ENCODE data around the gene ZNF726. TPM values are rescaled to one million over a fixed set of nuclear protein-coding genes. Genes with fewer than 3 reads are reported as not detected.

The ZNF726 gene
- total and polyA plus RNA-seq, 2 donors (not counting 3 experiments of a cell fraction or from before 2014, with no cell fraction given): 3.8 to 4.7 TPM

DNA sequence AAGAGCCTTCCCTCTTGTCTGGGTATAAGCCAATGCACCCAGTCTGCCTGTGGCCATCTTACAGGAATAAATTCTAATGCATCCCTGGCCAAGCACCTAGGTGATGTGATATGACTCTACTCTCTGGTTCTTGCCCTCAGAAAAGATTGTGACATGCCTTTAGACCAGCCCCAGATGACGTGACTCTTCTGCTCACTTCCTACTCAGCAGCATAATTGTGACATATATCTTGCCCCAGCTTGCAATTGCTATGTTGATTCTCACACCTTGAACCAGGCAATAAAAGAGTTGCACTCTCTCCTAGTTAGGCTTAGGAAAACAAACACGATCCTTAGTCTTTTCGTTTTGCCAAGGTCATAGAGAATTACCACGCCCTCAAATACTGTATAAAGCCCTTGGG lies 13.3 kb upstream of the ZNF726 start:
- no TSS peak for BruUV-seq (replicated peaks)
- intact Hi-C loops (cut with micrococcal nuclease): no loop called here
- no peaks in the 10 kb centered on the region for H3K4me1 ChIP-seq (ENCODE audit: control insufficient read depth, extremely low read depth, insufficient read depth, low read length)
- H4K20me1 ChIP-seq (replicated peaks; ENCODE audit: control insufficient read depth, extremely low read depth, insufficient read depth, low read length): no peaks in the 10 kb centered on the region
- no peak overlapping the region for H3K9ac ChIP-seq (replicated peaks; ENCODE audit: extremely low read depth, insufficient read depth, low read length)
- POLR2A ChIA-PET: no interaction called here
- H3K4me3 ChIP-seq (replicated peaks in 1 of 3; ENCODE audit: insufficient read depth in 1 of 3, low read depth in 1 of 3, low read length in 3 of 3): no peak overlapping the region
- no peak overlapping the region for H3K27ac ChIP-seq (ENCODE audit: insufficient read depth, low read depth, low read length)
- H3K27me3 ChIP-seq (ENCODE audit: control insufficient read depth in 2 of 2, insufficient read depth in 2 of 2, low read length in 2 of 2): no peaks in the 10 kb centered on the region
- no peaks in the 10 kb centered on the region for H3K36me3 ChIP-seq (ENCODE audit: control insufficient read depth in 2 of 2, extremely low read depth in 1 of 2, insufficient read depth in 2 of 2, low read length in 2 of 2)
- H3K9me1 ChIP-seq (replicated peaks; ENCODE audit: control insufficient read depth, extremely low read depth, insufficient read depth, low read length): no peaks in the 10 kb centered on the region
- H3K79me2 ChIP-seq (ENCODE audit: control insufficient read depth, insufficient read depth, low read length): no peaks in the 10 kb centered on the region
- TF ChIP-seq, protein P1, sequence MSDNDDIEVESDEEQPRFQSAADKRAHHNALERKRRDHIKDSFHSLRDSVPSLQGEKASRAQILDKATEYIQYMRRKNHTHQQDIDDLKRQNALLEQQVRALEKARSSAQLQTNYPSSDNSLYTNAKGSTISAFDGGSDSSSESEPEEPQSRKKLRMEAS (IDR thresholded peaks at IDR 0.05; ENCODE audit: insufficient read depth, insufficient read length): no peak
- TF ChIP-seq POLR2A (IDR thresholded peaks at IDR 0.05; ENCODE audit: low read depth, low read length) (no peak), EZH2 (IDR thresholded peaks at IDR 0.05; ENCODE audit: borderline replicate concordance, low read depth, low read length, severe bottlenecking) (no peak), JUN (IDR thresholded peaks at IDR 0.05; ENCODE audit: borderline replicate concordance, insufficient read depth, insufficient read length, low read depth) (no peak)
- TF ChIP-seq, protein P2, sequence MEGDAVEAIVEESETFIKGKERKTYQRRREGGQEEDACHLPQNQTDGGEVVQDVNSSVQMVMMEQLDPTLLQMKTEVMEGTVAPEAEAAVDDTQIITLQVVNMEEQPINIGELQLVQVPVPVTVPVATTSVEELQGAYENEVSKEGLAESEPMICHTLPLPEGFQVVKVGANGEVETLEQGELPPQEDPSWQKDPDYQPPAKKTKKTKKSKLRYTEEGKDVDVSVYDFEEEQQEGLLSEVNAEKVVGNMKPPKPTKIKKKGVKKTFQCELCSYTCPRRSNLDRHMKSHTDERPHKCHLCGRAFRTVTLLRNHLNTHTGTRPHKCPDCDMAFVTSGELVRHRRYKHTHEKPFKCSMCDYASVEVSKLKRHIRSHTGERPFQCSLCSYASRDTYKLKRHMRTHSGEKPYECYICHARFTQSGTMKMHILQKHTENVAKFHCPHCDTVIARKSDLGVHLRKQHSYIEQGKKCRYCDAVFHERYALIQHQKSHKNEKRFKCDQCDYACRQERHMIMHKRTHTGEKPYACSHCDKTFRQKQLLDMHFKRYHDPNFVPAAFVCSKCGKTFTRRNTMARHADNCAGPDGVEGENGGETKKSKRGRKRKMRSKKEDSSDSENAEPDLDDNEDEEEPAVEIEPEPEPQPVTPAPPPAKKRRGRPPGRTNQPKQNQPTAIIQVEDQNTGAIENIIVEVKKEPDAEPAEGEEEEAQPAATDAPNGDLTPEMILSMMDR (IDR thresholded peaks at IDR 0.05; ENCODE audit: extremely low read depth in 1 of 2, insufficient read depth in 1 of 2, low read depth in 1 of 2, low read length in 2 of 2): no peak
- dilution Hi-C loops (cut with MboI; ENCODE audit: extremely low pct_ligation_motif_present, low sequenced_read_pairs): no loop called here
- no peak overlapping the region for H2AFZ ChIP-seq (ENCODE audit: low read depth, low read length)
- H3K4me2 ChIP-seq (ENCODE audit: insufficient read depth, low read length): no peak overlapping the region
- no peaks in the 10 kb centered on the region for H3K9me3 ChIP-seq (replicated peaks; ENCODE audit: control insufficient read depth, insufficient read depth, low read length)
- CTCF ChIA-PET: no interaction called here
- DNase-seq (ENCODE audit: low read depth, low spot score) (no peak), FAIRE-seq (no peak)

DNA sequence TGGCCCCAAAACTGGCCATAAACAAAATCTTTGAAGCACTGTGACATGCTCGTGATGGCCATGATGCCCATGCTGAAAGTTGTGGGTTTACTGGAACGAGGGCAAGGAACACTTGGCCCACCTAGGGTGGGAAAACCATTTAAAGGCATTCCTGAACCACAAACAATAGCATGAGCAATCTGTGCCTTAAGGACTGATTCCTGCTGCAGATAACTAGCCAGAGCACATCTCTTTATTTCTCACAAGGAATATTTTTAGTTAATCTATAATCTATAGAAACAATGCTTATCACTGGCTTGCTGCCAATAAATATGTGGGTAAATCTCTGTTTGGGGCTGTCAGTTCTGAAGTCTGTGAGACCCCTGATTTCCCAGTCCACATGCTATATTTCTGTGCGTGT lies 10.3 kb upstream of the ZNF726 start:
- H2AFZ ChIP-seq (ENCODE audit: low read depth, low read length): no peak overlapping the region
- H3K27me3 ChIP-seq (ENCODE audit: control insufficient read depth in 2 of 2, insufficient read depth in 2 of 2, low read length in 2 of 2): no peaks in the 10 kb centered on the region
- DNase-seq (ENCODE audit: low read depth, low spot score): no peak
- H4K20me1 ChIP-seq (replicated peaks; ENCODE audit: control insufficient read depth, extremely low read depth, insufficient read depth, low read length): no peaks in the 10 kb centered on the region
- TF ChIP-seq POLR2A (IDR thresholded peaks at IDR 0.05; ENCODE audit: low read depth, low read length) (no peak), POLR2AphosphoS5 (IDR thresholded peaks at IDR 0.05; ENCODE audit: insufficient read depth, low read depth, low read length) (no peak), JUN (IDR thresholded peaks at IDR 0.05; ENCODE audit: borderline replicate concordance, insufficient read depth, insufficient read length, low read depth) (no peak)
- TF ChIP-seq, protein P2 (IDR thresholded peaks at IDR 0.05; ENCODE audit: extremely low read depth in 1 of 2, insufficient read depth in 1 of 2, low read depth in 1 of 2, low read length in 2 of 2): no peak
- TF ChIP-seq, protein P1 (IDR thresholded peaks at IDR 0.05; ENCODE audit: insufficient read depth, insufficient read length): no peak
- no peak overlapping the region for H3K4me3 ChIP-seq (replicated peaks in 1 of 3; ENCODE audit: insufficient read depth in 1 of 3, low read depth in 1 of 3, low read length in 3 of 3)
- FAIRE-seq: no peak
- no peaks in the 10 kb centered on the region for H3K9me3 ChIP-seq (replicated peaks; ENCODE audit: control insufficient read depth, insufficient read depth, low read length)
- no peaks in the 10 kb centered on the region for H3K36me3 ChIP-seq (ENCODE audit: control insufficient read depth in 2 of 2, extremely low read depth in 1 of 2, insufficient read depth in 2 of 2, low read length in 2 of 2)
- no peak overlapping the region for H3K4me2 ChIP-seq (ENCODE audit: insufficient read depth, low read length)
- no peaks in the 10 kb centered on the region for H3K9me1 ChIP-seq (replicated peaks; ENCODE audit: control insufficient read depth, extremely low read depth, insufficient read depth, low read length)
- no peaks in the 10 kb centered on the region for H3K79me2 ChIP-seq (ENCODE audit: control insufficient read depth, insufficient read depth, low read length)
- intact Hi-C loops (cut with micrococcal nuclease): no loop called here
- ChIA-PET POLR2A (no interaction called here), CTCF (no interaction called here)
- no TSS peak for BruUV-seq (replicated peaks)
- dilution Hi-C loops (cut with MboI; ENCODE audit: extremely low pct_ligation_motif_present, low sequenced_read_pairs): no loop called here
- no peak overlapping the region for H3K9ac ChIP-seq (replicated peaks; ENCODE audit: extremely low read depth, insufficient read depth, low read length)
- H3K27ac ChIP-seq (ENCODE audit: insufficient read depth, low read depth, low read length): no peak overlapping the region
- H3K4me1 ChIP-seq (ENCODE audit: control insufficient read depth, extremely low read depth, insufficient read depth, low read length): no peaks in the 10 kb centered on the region

Measured in endothelial cell of umbilical vein (primary cell).